H1 (cell line): ENCODE data around the gene MOB2. TPM values are rescaled to one million over a fixed set of nuclear protein-coding genes. Genes with fewer than 3 reads are reported as not detected.

ENCODE experiments used
- CTCF ChIA-PET: fragments of 300-600 bp; sonication (Branson Sonifier 250); formaldehyde crosslinking; loops from one replicate; lab custom pipeline; 2021; ENCODE audit not compliant: partially characterized antibody; lab: Charles Lee
- POLR2A ChIA-PET: fragments of 300-600 bp; sonication (Branson Sonifier 250); formaldehyde crosslinking; loops from one replicate; lab custom pipeline; 2021; ENCODE audit warnings: inconsistent platforms; ENCODE audit not compliant: partially characterized antibody; lab: Charles Lee
- DNase-seq, 2 experiments: peaks; one replicate each; pipeline versions ENCODE4 v3.0.0 to v3.0.0-alpha.2; 2010 to 2022; ENCODE audit warnings: low spot score in 2 of 2, low read depth in 1 of 2, mixed read lengths in 1 of 2
- FAIRE-seq: peaks from 2 replicates; lab custom pipeline; 2011; peaks lifted over from hg19 to GRCh38; lab: Jason Lieb, UNC
- H2AFZ ChIP-seq: 2 replicates; pipeline ENCODE4 v1.8.1; 2012; ENCODE audit warnings: low read length, inconsistent platforms
- H2AK5ac ChIP-seq: 2 replicates; pipeline ENCODE4 v1.6.1; 2013; ENCODE audit warnings: low read depth, low read length
- H2BK120ac ChIP-seq: replicated peaks from 2 replicates; pipeline ENCODE3; 2013; ENCODE audit warnings: low read depth, low read length, inconsistent platforms
- H2BK12ac ChIP-seq: 2 replicates; pipeline ENCODE4 v1.6.1; 2013; ENCODE audit warnings: low read depth, low read length
- H2BK15ac ChIP-seq: 2 replicates; pipeline ENCODE4 v1.6.1; 2013; ENCODE audit warnings: low read length
- H2BK20ac ChIP-seq: 2 replicates; pipeline ENCODE4 v1.6.1; 2013; ENCODE audit warnings: low read length
- H2BK5ac ChIP-seq: 2 replicates; pipeline ENCODE4 v1.6.1; 2013; ENCODE audit warnings: low read depth, low read length
- H3K14ac ChIP-seq: 2 replicates; pipeline ENCODE4 v1.6.1; 2013; ENCODE audit warnings: inconsistent platforms; ENCODE audit not compliant: insufficient read length
- H3K18ac ChIP-seq: 2 replicates; pipeline ENCODE4 v1.6.1; 2013; ENCODE audit warnings: low read length; ENCODE audit errors: extremely low read depth
- H3K23ac ChIP-seq: 2 replicates; pipeline ENCODE4 v1.6.1; 2013; ENCODE audit warnings: inconsistent platforms; ENCODE audit not compliant: insufficient read length
- H3K23me2 ChIP-seq: 2 replicates; pipeline ENCODE4 v1.6.1; 2013; ENCODE audit warnings: low read depth, low read length
- H3K27ac ChIP-seq: 2 replicates; pipeline ENCODE4 v1.6.1; 2011; ENCODE audit warnings: low read depth, low read length, inconsistent platforms
- H3K27me3 ChIP-seq, 4 experiments: replicated peaks in 1 of 4; 1 replicate in 1 of 4; 2 replicates in 3 of 4; pipeline versions ENCODE4 v1.6.1 to v1.8.1; 2011 to 2013; ENCODE audit warnings: low read length in 3 of 4, mild to moderate bottlenecking in 3 of 4, inconsistent platforms in 2 of 4, mixed read lengths in 2 of 4, moderate library complexity in 1 of 4; ENCODE audit not compliant: control insufficient read depth in 3 of 4, insufficient read depth in 3 of 4; ENCODE audit errors: extremely low read depth in 1 of 4
- H3K36me3 ChIP-seq, 4 experiments: 2 replicates each; pipeline versions ENCODE4 v1.6.1 to v1.8.1; 2011 to 2013; ENCODE audit warnings: mild to moderate bottlenecking in 4 of 4, low read length in 3 of 4, moderate library complexity in 2 of 4, control low read depth in 1 of 4, inconsistent platforms in 1 of 4; ENCODE audit not compliant: insufficient read depth in 4 of 4, control insufficient read depth in 2 of 4
- H3K4ac ChIP-seq: replicated peaks from 2 replicates; pipeline ENCODE3; 2013; ENCODE audit warnings: low read length, low read depth, mixed read lengths, inconsistent platforms; ENCODE audit not compliant: insufficient read length
- H3K4me1 ChIP-seq, 4 experiments: replicated peaks in 1 of 4; 1 replicate in 1 of 4; 2 replicates in 3 of 4; pipeline versions ENCODE4 v1.6.1 to v1.8.1; 2011 to 2013; ENCODE audit warnings: low read length in 3 of 4, inconsistent platforms in 2 of 4, mixed read lengths in 1 of 4; ENCODE audit not compliant: insufficient read depth in 4 of 4, control insufficient read depth in 3 of 4
- H3K4me2 ChIP-seq, 2 experiments: 2 replicates each; pipeline versions ENCODE4 v1.6.1 to v1.8.1; 2011 to 2013; ENCODE audit warnings: low read depth in 2 of 2, low read length in 2 of 2, control low read depth in 1 of 2, inconsistent platforms in 1 of 2, mild to moderate bottlenecking in 1 of 2; ENCODE audit not compliant: insufficient read depth in 1 of 2
- H3K4me3 ChIP-seq, 4 experiments: fragments of 200-600, 300-600 bp in 1 of 4; sonication (generic), shearing (Covaris generic), sonication (Bioruptor Twin) in 1 of 4; 2 replicates each; pipeline versions ENCODE4 v1.5.1 to v1.8.1; 2011 to 2016; ENCODE audit warnings: low read length in 4 of 4, low read depth in 3 of 4, control low read depth in 2 of 4, inconsistent platforms in 2 of 4, mild to moderate bottlenecking in 2 of 4, mixed read lengths in 1 of 4, moderate library complexity in 1 of 4; ENCODE audit not compliant: insufficient read depth in 2 of 4; ENCODE audit errors: extremely low read depth in 1 of 4
- H3K56ac ChIP-seq: replicated peaks from 2 replicates; pipeline ENCODE3; 2013; ENCODE audit warnings: low read depth, mild to moderate bottlenecking, mixed read lengths, low read length, inconsistent platforms; ENCODE audit not compliant: insufficient read length
- H3K79me1 ChIP-seq: 2 replicates; pipeline ENCODE4 v1.6.1; 2013; ENCODE audit warnings: low read depth, low read length, control low read depth
- H3K79me2 ChIP-seq, 2 experiments: 2 replicates each; pipeline versions ENCODE4 v1.6.1 to v1.8.1; 2012 to 2013; ENCODE audit warnings: low read length in 2 of 2, mild to moderate bottlenecking in 2 of 2, inconsistent platforms in 1 of 2; ENCODE audit not compliant: insufficient read depth in 2 of 2, control insufficient read depth in 1 of 2
- H3K9ac ChIP-seq, 4 experiments: replicated peaks in 1 of 4; 1 replicate in 1 of 4; 2 replicates in 3 of 4; pipeline versions ENCODE4 v1.6.1 to v1.8.1; 2011 to 2013; ENCODE audit warnings: low read depth in 3 of 4, low read length in 3 of 4, control low read depth in 2 of 4, mild to moderate bottlenecking in 2 of 4, moderate library complexity in 2 of 4, inconsistent platforms in 1 of 4; ENCODE audit errors: extremely low read depth in 1 of 4
- H3K9me3 ChIP-seq, 2 experiments: 2 replicates each; pipeline versions ENCODE4 v1.6.1 to v1.8.1; 2012 to 2013; ENCODE audit warnings: mild to moderate bottlenecking in 2 of 2, moderate library complexity in 2 of 2, control low read depth in 1 of 2, inconsistent platforms in 1 of 2, low read depth in 1 of 2, low read length in 1 of 2, mixed read lengths in 1 of 2; ENCODE audit not compliant: insufficient read depth in 2 of 2
- H4K20me1 ChIP-seq, 2 experiments: replicated peaks in 1 of 2; 2 replicates each; pipeline versions ENCODE3 to v1.8.1; 2011 to 2013; ENCODE audit warnings: inconsistent platforms in 2 of 2, low read length in 2 of 2, mild to moderate bottlenecking in 1 of 2; ENCODE audit not compliant: insufficient read depth in 2 of 2, control insufficient read depth in 1 of 2
- H4K5ac ChIP-seq: 2 replicates; pipeline ENCODE4 v1.6.1; 2013; ENCODE audit warnings: low read length, low read depth, mixed read lengths, inconsistent platforms; ENCODE audit not compliant: insufficient read length
- H4K8ac ChIP-seq: 2 replicates; pipeline ENCODE4 v1.8.0; 2013; ENCODE audit warnings: mild to moderate bottlenecking, moderate library complexity, low read length, inconsistent platforms; ENCODE audit not compliant: insufficient read depth; ENCODE audit errors: extremely low read depth
- H4K91ac ChIP-seq: replicated peaks from 2 replicates; pipeline ENCODE3; 2013; ENCODE audit warnings: low read length, mixed read lengths, inconsistent platforms; ENCODE audit not compliant: insufficient read length
- BACH1 ChIP-seq: IDR thresholded peaks from 2 replicates; pipeline ENCODE4 v1.6.1; 2012; ENCODE audit warnings: low read length, improper control_type of control experiment
- HDAC6 ChIP-seq: IDR thresholded peaks from one replicate; pipeline ENCODE4 v1.7.1; 2012; ENCODE audit warnings: low read depth, mild to moderate bottlenecking, inconsistent platforms, low read length, moderate library complexity
- NANOG ChIP-seq: IDR thresholded peaks from 2 replicates; pipeline ENCODE4 v1.6.1; 2011; ENCODE audit warnings: low read length, low read depth, mild to moderate bottlenecking, inconsistent platforms; ENCODE audit not compliant: insufficient read depth, poor library complexity, severe bottlenecking
- TBP ChIP-seq: IDR thresholded peaks from 2 replicates; pipeline ENCODE4 v1.6.1; 2011; ENCODE audit warnings: low read depth, low read length, improper control_type of control experiment
- WGBS, 2 experiments: shearing (Covaris generic) in 1 of 2; methylation state at CpG; one replicate each; pipeline versions ENCODE4 v1.1.6 to v1.1.7; 2013 to 2015; ENCODE audit warnings: low lambda C conversion rate in 2 of 2, mixed read lengths in 2 of 2, inconsistent platforms in 1 of 2, low coverage in 1 of 2, missing lambda C conversion rate in 1 of 2; ENCODE audit not compliant: insufficient replicate concordance in 2 of 2, insufficient coverage in 1 of 2, insufficient read length in 1 of 2; ENCODE audit errors: extremely low coverage in 1 of 2, missing lambda C conversion rate in 1 of 2; 5-methylcytosine and 5-hydroxymethylcytosine counted together
- polyA plus RNA-seq, 7 experiments: library from polyadenylated mRNA; depleted of rRNA in 3 of 7; stranded (reverse) in 5 of 7; unstranded in 2 of 7; fragments of >200 nt in 5 of 7; fragments of 200-250 nt in 2 of 7; gene quantifications; 1 replicate in 5 of 7; 2 replicates in 1 of 7; 4 replicates in 1 of 7; pipeline versions ENCODE4 v1.2.1 to v1.2.3, GENCODE V29; 2011 to 2013; ENCODE audit warnings: missing spikeins in 2 of 7, mixed read lengths in 2 of 7
- total RNA-seq: library from RNA; stranded (reverse); fragmentation: NEBNext Ultra II Directional; extraction: Animal tissue kit (Norgen Biotek cat#: 25700); gene quantifications from 2 replicates; pipeline ENCODE4 v1.2.1, GENCODE V29; 2021
- TF ChIP-seq, protein P1 (sequence below): IDR thresholded peaks from 2 replicates; pipeline ENCODE4 v1.6.1; 2011; ENCODE audit warnings: low read length, improper control_type of control experiment

MOB2 gene
- total and polyA plus RNA-seq, 2 of the 8 experiments (the other 6 are each of a cell fraction or from before 2014, with no cell fraction given), result 18.6 to 28.2 TPM

DNA sequence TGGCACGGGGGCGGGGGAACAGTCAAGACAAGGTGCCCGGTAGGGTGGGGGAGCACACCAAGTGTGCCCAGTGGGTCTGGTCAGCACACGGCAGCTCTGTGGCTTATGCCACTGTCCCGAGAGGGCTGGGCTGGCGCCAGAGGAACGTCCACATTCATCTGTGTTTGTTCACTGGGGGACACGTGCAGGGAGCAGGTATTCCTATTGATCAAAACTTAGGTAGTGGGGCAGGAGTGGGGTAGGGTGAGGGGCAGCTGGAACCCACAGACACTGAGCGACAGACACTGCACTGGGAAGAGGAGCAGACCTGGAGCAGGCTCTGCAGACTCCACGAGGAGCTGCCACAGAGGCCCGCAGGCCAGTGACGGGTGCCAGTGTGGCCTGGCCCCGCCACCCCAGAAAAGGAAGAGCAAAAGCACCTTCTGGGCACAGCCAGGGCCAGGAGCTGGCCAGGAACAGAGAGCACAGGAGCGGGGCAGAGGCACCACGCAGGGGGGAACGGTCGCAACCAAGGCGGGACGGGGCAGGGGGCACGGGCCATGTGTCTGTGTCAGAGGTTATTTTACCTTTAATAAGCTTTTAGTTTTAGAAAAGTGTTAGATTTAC is 2.1 kb upstream of the MOB2 start:
- H3K4me2 ChIP-seq, result no peak overlapping the region
- no peak overlapping the region for H2BK20ac ChIP-seq
- no peak overlapping the region for H2BK15ac ChIP-seq
- H3K23me2 ChIP-seq, result 0 out of 2 replicates have a peak, but pooled peaks cover 5% of the 10 kb centered on the region
- no peak overlapping the region for H2AFZ ChIP-seq
- H4K8ac ChIP-seq, result no peak overlapping the region
- no peak overlapping the region for H2BK12ac ChIP-seq
- 90% methylated on average over 16 of the region's 20 CpGs; no CpG with 5 or more reads in 1 of the 2 experiments for WGBS, 2 experiments
- H3K79me1 ChIP-seq, result peaks cover 9% of the 10 kb centered on the region
- no peak overlapping the region for H3K27ac ChIP-seq
- DNase-seq, result no peak
- no peak overlapping the region for H2BK120ac ChIP-seq
- H3K56ac ChIP-seq, result no peak overlapping the region
- no peaks in the 10 kb centered on the region for H3K36me3 ChIP-seq
- H3K4me3 ChIP-seq, result no peak overlapping the region
- no peak overlapping the region for H4K5ac ChIP-seq
- H3K4me1 ChIP-seq, result peaks cover 0 to 5% (median under 1%) of the 10 kb centered on the region in 4 experiments; a peak in 2 of 7 replicates
- no peak overlapping the region for H3K4ac ChIP-seq
- ChIA-PET POLR2A (no interaction called here), CTCF (interaction anchor here (0.8 to 2.7 kb wide), 7 partner anchors 9 to 186 kb away, joined by 3 to 12 read pairs (median 3); no protein-coding TSS in a partner anchor)
- no peak for FAIRE-seq
- H3K23ac ChIP-seq, result no peak overlapping the region
- peaks cover 0 to 25% of the 10 kb centered on the region in 2 experiments for H4K20me1 ChIP-seq
- no peak overlapping the region for H3K14ac ChIP-seq
- no peaks in the 10 kb centered on the region for H3K27me3 ChIP-seq
- H2AK5ac ChIP-seq, result no peak overlapping the region
- no peaks in the 10 kb centered on the region for H3K9me3 ChIP-seq
- H3K9ac ChIP-seq, result no peak overlapping the region
- no peak overlapping the region for H2BK5ac ChIP-seq
- no peak overlapping the region for H3K18ac ChIP-seq
- H3K79me2 ChIP-seq, result peaks cover 3 to 8% of the 10 kb centered on the region in 2 experiments; a peak in 3 of 4 replicates
- H4K91ac ChIP-seq, result no peak overlapping the region
- TF ChIP-seq BACH1, result no peak
- TF ChIP-seq, protein P1, sequence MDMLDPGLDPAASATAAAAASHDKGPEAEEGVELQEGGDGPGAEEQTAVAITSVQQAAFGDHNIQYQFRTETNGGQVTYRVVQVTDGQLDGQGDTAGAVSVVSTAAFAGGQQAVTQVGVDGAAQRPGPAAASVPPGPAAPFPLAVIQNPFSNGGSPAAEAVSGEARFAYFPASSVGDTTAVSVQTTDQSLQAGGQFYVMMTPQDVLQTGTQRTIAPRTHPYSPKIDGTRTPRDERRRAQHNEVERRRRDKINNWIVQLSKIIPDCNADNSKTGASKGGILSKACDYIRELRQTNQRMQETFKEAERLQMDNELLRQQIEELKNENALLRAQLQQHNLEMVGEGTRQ, result no peak
- TF ChIP-seq TBP, result no peak
- no peak for TF ChIP-seq NANOG
- TF ChIP-seq HDAC6, result no peak
